UCSD-AML1 (cell line): Measurements from ENCODE around the gene IGSF23.
"Not testable (repeated sequence)": the region's sequence is repeated elsewhere in the genome, so short reads cannot be mapped to it uniquely, and the experiment has no call there.

Experiments used
- DNase-seq: peaks from one replicate; lab custom pipeline; 2025; ENCODE audit not compliant: unreplicated experiment; lab: John Stamatoyannopoulos, UW

Gene IGSF23

GRCh38 chr19:44587963-44588770 is 25.2 kb upstream of the IGSF23 start:
- DNase-seq = peak; percentile 45

- DNase-seq = no peak
Measured at GRCh38 chr19:44588771-44589112, 24.6 kb upstream of the IGSF23 start.

GRCh38 chr19:44590245-44591059 is 22.9 kb upstream of the IGSF23 start:
- no peak for DNase-seq

GRCh38 chr19:44591340-44591993 is 21.9 kb upstream of the IGSF23 start:
- not testable (repeated sequence) for DNase-seq

GRCh38 chr19:44592451-44592890 is 20.9 kb upstream of the IGSF23 start:
- no peak for DNase-seq

- DNase-seq = no peak
Measured at GRCh38 chr19:44593294-44593693, 20.1 kb upstream of the IGSF23 start.

- not testable (repeated sequence) for DNase-seq
Measured at GRCh38 chr19:44593866-44594266, 19.5 kb upstream of the IGSF23 start.

GRCh38 chr19:44596428-44597130 is 16.8 kb upstream of the IGSF23 start:
- DNase-seq = no peak

- no peak for DNase-seq
Measured at GRCh38 chr19:44597131-44597491, 16.3 kb upstream of the IGSF23 start.

- DNase-seq = no peak
Measured at GRCh38 chr19:44598355-44598754, 15.0 kb upstream of the IGSF23 start.

GRCh38 chr19:44598880-44599279 is 14.5 kb upstream of the IGSF23 start:
- DNase-seq = no peak

- no peak for DNase-seq
Measured at GRCh38 chr19:44600466-44600865, 12.9 kb upstream of the IGSF23 start.

GRCh38 chr19:44602081-44602480 is 11.3 kb upstream of the IGSF23 start:
- no peak for DNase-seq

- DNase-seq = no peak
Measured at GRCh38 chr19:44603201-44603945, 10.0 kb upstream of the IGSF23 start.

GRCh38 chr19:44604241-44604640 is 9.1 kb upstream of the IGSF23 start:
- no peak for DNase-seq

- no peak for DNase-seq
Measured at GRCh38 chr19:44605547-44605946, 7.8 kb upstream of the IGSF23 start.

GRCh38 chr19:44607049-44607448 is 6.3 kb upstream of the IGSF23 start:
- DNase-seq = no peak

GRCh38 chr19:44607917-44608316 is 5.4 kb upstream of the IGSF23 start:
- no peak for DNase-seq

GRCh38 chr19:44608391-44608821 is 5.0 kb upstream of the IGSF23 start:
- no peak for DNase-seq

- DNase-seq = no peak
Measured at GRCh38 chr19:44609219-44609618, 4.1 kb upstream of the IGSF23 start.
